Activated CD4-positive, alpha-beta T cell treated with anti-CD3 and anti-CD28 coated beads, Interleukin-2, amount 10 ng/mL, durations not matched to agents 7 days and 5 days (primary cell): Measurements from ENCODE around the gene FRMPD1. TPM values are rescaled to one million over a fixed set of nuclear protein-coding genes. Genes with fewer than 3 reads are reported as not detected.

Experiments
- CTCF ChIA-PET: fragments of 350-600 bp; sonication (Branson Sonifier 250); formaldehyde crosslinking; loops from one replicate; lab custom pipeline; 2021; ENCODE audit warnings: antibody characterized with exemption; lab: Charles Lee
- POLR2A ChIA-PET: fragments of 350-600 bp; sonication (Branson Sonifier 250); formaldehyde crosslinking; loops from one replicate; lab custom pipeline; 2021; ENCODE audit warnings: antibody characterized with exemption; lab: Charles Lee
- DNase-seq: peaks from one replicate; pipeline ENCODE4 v3.0.0-alpha.2; 2020
- H3K27ac Mint-ChIP-seq: one replicate; pipeline ENCODE4 v1.8.0; 2021; ENCODE audit warnings: mild to moderate bottlenecking, moderate library complexity, mixed read lengths
- H3K27me3 Mint-ChIP-seq: one replicate; pipeline ENCODE4 v1.8.0; 2021; ENCODE audit warnings: mixed read lengths
- H3K36me3 Mint-ChIP-seq: one replicate; pipeline ENCODE4 v1.8.0; 2021; ENCODE audit warnings: low read depth, mixed read lengths
- H3K4me1 Mint-ChIP-seq: one replicate; pipeline ENCODE4 v1.8.0; 2021; ENCODE audit warnings: mixed read lengths
- H3K4me3 Mint-ChIP-seq: one replicate; pipeline ENCODE4 v1.8.0; 2021; ENCODE audit warnings: mild to moderate bottlenecking, moderate library complexity, mixed read lengths
- H3K9me3 Mint-ChIP-seq: one replicate; pipeline ENCODE4 v1.8.0; 2021; ENCODE audit warnings: mixed read lengths
- total RNA-seq, 2 experiments: library from RNA; stranded (reverse); gene quantifications; one replicate each; pipeline ENCODE4 v1.2.3, GENCODE V29; 2021

FRMPD1 gene
- total RNA-seq, 2 experiments from 2014 or later, result not detected

- CTCF ChIA-PET, result interaction anchor here (0.5 kb wide), 1 partner anchor 1394 kb away, joined by 4 read pairs; no protein-coding TSS in a partner anchor
Measured at GRCh38 chr9:37700131-37700530, 49.4 kb downstream of the FRMPD1 start.

GRCh38 chr9:37700900-37701299 lies 50.1 kb downstream of the FRMPD1 start:
- peaks cover 18% of the 10 kb centered on the region for H3K27me3 Mint-ChIP-seq
- DNase-seq, result no peak
- H3K36me3 Mint-ChIP-seq, result no peaks in the 10 kb centered on the region
- no peaks in the 10 kb centered on the region for H3K9me3 Mint-ChIP-seq
- peaks cover under 1% of the 10 kb centered on the region for H3K4me1 Mint-ChIP-seq
- CTCF ChIA-PET, result no interaction called here
- POLR2A ChIA-PET, result no interaction called here
- no peak overlapping the region for H3K27ac Mint-ChIP-seq
- H3K4me3 Mint-ChIP-seq, result no peak overlapping the region

More at GRCh38 chr9:37700131-37700530, 49.4 kb downstream of the FRMPD1 start:
- POLR2A ChIA-PET, result no interaction called here
- DNase-seq, result no peak
- Mint-ChIP-seq H3K9me3 (no peaks in the 10 kb centered on the region), H3K27me3 (peaks cover 21% of the 10 kb centered on the region), H3K4me1 (no peaks in the 10 kb centered on the region), H3K36me3 (no peaks in the 10 kb centered on the region), H3K4me3 (no peak overlapping the region), H3K27ac (no peak overlapping the region)

DNA sequence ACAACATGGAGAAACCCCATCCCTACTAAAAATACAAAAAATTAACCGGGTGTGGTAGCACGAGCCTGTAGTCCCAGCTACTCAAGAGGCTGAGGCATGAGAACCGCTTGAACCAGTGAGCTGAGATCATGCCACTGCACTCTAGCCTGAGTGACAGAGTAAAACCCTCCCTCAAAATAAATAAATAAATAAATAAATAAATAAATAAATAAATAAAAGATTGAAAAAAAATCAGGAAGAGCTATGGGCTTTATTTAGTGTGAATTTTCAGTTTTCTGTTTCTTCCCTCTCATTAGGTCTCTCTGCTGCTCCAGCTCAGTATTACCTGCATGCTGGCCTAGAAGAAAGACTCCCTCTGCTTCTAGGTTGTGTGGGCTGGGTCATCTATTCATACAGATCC lies 55.0 kb downstream of the FRMPD1 start:
- ChIA-PET POLR2A (interaction anchor here (0.6 kb wide), 1 partner anchor 8 kb away, joined by 3 read pairs; no protein-coding TSS in a partner anchor), CTCF (no interaction called here)
- H3K9me3 Mint-ChIP-seq, result no peaks in the 10 kb centered on the region
- H3K4me1 Mint-ChIP-seq, result peaks cover 4% of the 10 kb centered on the region
- peaks cover 31% of the 10 kb centered on the region for H3K27me3 Mint-ChIP-seq
- no peaks in the 10 kb centered on the region for H3K36me3 Mint-ChIP-seq
- H3K27ac Mint-ChIP-seq, result no peak overlapping the region
- no peak for DNase-seq
- H3K4me3 Mint-ChIP-seq, result no peak overlapping the region

DNA sequence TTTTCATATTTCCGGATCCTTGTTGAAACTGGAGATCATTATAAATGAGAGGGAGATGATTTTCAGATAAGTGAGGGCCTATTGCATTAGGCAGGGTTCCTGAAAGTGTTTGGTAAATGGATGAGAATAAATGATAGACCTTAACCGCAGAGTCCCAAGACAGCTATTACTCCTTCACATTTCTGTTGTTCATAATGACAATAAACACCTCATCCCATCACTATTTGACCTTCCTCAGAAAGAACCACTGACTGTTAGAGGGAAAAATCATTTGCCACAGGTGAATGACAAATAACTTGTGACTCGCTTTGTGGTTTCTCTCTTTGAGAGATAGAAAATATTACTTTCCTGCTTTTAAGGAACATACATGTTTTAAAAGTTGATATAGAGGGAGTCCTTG lies 55.5 kb downstream of the FRMPD1 start:
- CTCF ChIA-PET, result no interaction called here

DNA sequence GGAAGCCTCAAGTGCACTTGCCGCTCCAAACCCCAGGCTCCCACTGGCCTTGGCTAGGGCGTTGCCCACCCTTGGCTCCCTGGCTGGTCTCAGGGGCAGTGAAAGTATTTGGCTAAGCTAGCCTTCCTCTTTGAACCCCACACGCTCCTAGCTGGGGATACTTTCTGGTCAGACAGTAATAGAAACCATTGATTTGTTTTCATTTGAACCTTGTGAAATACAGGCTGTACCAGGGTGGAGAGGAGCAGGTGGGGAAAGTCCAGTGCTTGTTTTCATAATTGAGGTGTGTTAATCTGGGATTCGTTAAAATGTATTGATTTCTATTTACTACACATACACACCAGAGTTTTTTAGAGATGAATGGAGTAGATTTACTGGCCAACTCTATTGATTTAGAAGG lies 57.0 kb downstream of the FRMPD1 start:
- Mint-ChIP-seq H3K27me3 (peaks cover 18% of the 10 kb centered on the region), H3K4me1 (peaks cover 4% of the 10 kb centered on the region), H3K4me3 (no peak overlapping the region), H3K27ac (no peak overlapping the region), H3K9me3 (no peaks in the 10 kb centered on the region), H3K36me3 (no peaks in the 10 kb centered on the region)
- ChIA-PET CTCF (no interaction called here), POLR2A (no interaction called here)
- DNase-seq, result no peak

More for the DNA sequence above, 55.5 kb downstream of the FRMPD1 start:
- Mint-ChIP-seq H3K4me3 (no peak overlapping the region), H3K9me3 (no peaks in the 10 kb centered on the region), H3K27ac (no peak overlapping the region), H3K27me3 (peaks cover 30% of the 10 kb centered on the region), H3K4me1 (peaks cover 4% of the 10 kb centered on the region), H3K36me3 (no peaks in the 10 kb centered on the region)
- POLR2A ChIA-PET, result interaction anchor here (0.6 kb wide), 1 partner anchor 9 kb away, joined by 3 read pairs; no protein-coding TSS in a partner anchor
- no peak for DNase-seq

GRCh38 chr9:37710046-37710445 lies 59.3 kb downstream of the FRMPD1 start:
- POLR2A ChIA-PET, result no interaction called here
- peaks cover 4% of the 10 kb centered on the region for H3K4me1 Mint-ChIP-seq
- no peaks in the 10 kb centered on the region for H3K9me3 Mint-ChIP-seq
- CTCF ChIA-PET, result no interaction called here
- H3K27me3 Mint-ChIP-seq, result peaks cover 19% of the 10 kb centered on the region
- no peak overlapping the region for H3K4me3 Mint-ChIP-seq
- H3K27ac Mint-ChIP-seq, result no peak overlapping the region
- no peaks in the 10 kb centered on the region for H3K36me3 Mint-ChIP-seq
- DNase-seq, result no peak

GRCh38 chr9:37715260-37715659 lies 64.5 kb downstream of the FRMPD1 start:
- H3K4me3 Mint-ChIP-seq, result no peak overlapping the region
- no peak for DNase-seq
- H3K27me3 Mint-ChIP-seq, result peaks cover 5% of the 10 kb centered on the region
- H3K4me1 Mint-ChIP-seq, result no peaks in the 10 kb centered on the region
- H3K36me3 Mint-ChIP-seq, result no peaks in the 10 kb centered on the region
- POLR2A ChIA-PET, result no interaction called here
- CTCF ChIA-PET, result no interaction called here
- no peaks in the 10 kb centered on the region for H3K9me3 Mint-ChIP-seq
- H3K27ac Mint-ChIP-seq, result no peak overlapping the region

DNA sequence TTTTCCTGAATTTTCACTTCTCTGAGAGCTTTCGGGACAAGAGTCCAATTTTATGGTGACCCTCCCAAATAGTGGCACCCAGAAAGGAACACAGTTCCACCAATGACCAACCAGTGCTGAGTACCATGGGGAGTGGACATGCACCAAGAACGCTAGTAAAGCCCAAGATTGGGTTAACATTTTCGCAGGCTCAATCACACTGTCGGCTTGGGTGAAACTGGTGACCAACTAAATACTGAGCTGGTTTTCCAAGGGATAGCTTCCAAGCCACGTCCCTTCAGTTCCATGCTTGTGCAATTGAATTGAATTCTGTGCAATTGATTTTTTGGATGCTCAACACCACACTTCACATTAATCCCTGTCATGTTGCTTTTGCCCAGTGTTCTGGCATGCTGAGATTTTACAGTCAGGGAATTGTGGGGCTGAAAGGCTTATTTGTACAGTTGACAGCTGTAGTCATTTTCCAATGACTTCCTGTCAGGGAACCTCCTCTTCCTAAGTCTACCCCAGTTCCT lies 65.3 kb downstream of the FRMPD1 start:
- ChIA-PET CTCF (no interaction called here), POLR2A (no interaction called here)
- H3K36me3 Mint-ChIP-seq, result no peaks in the 10 kb centered on the region
- no peak overlapping the region for H3K27ac Mint-ChIP-seq
- H3K4me3 Mint-ChIP-seq, result no peak overlapping the region
- no peaks in the 10 kb centered on the region for H3K4me1 Mint-ChIP-seq
- no peak for DNase-seq
- H3K9me3 Mint-ChIP-seq, result no peaks in the 10 kb centered on the region
- peaks cover 5% of the 10 kb centered on the region for H3K27me3 Mint-ChIP-seq

DNA sequence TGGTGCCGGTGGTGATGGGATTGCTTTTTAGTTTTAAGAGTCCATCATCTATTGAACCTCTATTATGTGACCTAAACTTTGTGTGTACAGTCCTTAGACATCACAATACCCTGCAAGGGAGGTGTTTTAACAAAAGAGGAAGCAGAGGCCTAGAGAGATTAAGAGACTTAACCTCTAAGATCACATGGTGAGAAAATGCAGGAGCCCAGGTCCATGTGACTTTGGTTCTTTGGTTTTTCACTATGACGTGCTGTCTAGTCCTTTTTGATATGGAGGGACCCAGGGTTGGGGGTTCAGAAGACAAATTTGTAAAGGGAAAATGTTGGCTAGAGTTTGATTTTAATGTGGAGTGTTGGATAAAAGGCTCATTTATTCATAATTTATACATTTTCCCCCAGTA lies 68.8 kb downstream of the FRMPD1 start:
- no peak overlapping the region for H3K27ac Mint-ChIP-seq
- no peaks in the 10 kb centered on the region for H3K9me3 Mint-ChIP-seq
- peaks cover 3% of the 10 kb centered on the region for H3K27me3 Mint-ChIP-seq
- H3K4me3 Mint-ChIP-seq, result no peak overlapping the region
- ChIA-PET CTCF (no interaction called here), POLR2A (no interaction called here)
- no peak for DNase-seq
- no peaks in the 10 kb centered on the region for H3K36me3 Mint-ChIP-seq
- H3K4me1 Mint-ChIP-seq, result no peaks in the 10 kb centered on the region

DNA sequence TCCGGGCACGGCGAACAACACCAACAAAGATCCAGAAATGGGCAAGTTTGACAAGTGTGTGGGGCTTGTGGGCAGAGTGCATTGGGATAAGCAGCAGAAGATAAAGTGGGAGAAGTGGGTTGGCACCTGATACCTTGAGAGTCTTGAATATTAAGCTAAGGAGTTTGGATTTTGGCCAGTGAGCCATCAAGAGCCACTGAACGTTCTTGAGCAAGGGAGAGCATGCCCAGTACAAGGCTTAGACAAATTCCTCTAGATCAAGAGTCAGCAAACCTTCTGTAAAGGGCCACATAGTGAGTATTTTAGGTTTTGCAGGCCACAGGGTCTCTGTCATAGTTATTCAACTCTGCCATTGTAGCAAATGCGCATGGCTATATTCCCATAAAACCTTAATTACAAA lies 76.3 kb downstream of the FRMPD1 start:
- H3K27ac Mint-ChIP-seq, result no peak overlapping the region
- no peak overlapping the region for H3K4me3 Mint-ChIP-seq
- no peaks in the 10 kb centered on the region for H3K4me1 Mint-ChIP-seq
- H3K36me3 Mint-ChIP-seq, result no peaks in the 10 kb centered on the region
- no peak for DNase-seq
- ChIA-PET CTCF (no interaction called here), POLR2A (no interaction called here)
- no peaks in the 10 kb centered on the region for H3K9me3 Mint-ChIP-seq
- peaks cover 7% of the 10 kb centered on the region for H3K27me3 Mint-ChIP-seq

DNA sequence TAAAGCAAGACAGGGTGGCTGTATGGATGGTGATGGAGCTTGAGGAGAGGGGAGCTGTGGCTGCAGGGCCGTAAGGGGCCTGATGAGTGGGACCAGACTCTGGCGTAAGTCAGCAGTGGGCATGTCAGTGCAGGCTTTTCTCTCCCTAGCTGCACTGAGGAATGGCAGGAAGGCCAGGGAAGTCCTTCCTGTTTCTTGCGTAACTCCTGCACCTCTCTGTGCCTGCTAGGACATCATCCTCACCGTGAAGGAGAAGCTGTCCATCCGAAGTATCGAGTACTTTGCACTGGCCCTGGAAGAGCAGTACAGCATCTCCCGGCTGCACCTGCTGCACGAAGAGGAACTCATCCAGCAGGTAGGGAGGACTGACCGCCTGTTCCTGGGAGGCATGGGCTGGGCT lies 78.7 kb downstream of the FRMPD1 start:
- H3K27ac Mint-ChIP-seq, result no peak overlapping the region
- H3K4me1 Mint-ChIP-seq, result no peaks in the 10 kb centered on the region
- H3K9me3 Mint-ChIP-seq, result no peaks in the 10 kb centered on the region
- CTCF ChIA-PET, result no interaction called here
- no peak for DNase-seq
- H3K4me3 Mint-ChIP-seq, result no peak overlapping the region
- no peaks in the 10 kb centered on the region for H3K36me3 Mint-ChIP-seq
- POLR2A ChIA-PET, result no interaction called here
- H3K27me3 Mint-ChIP-seq, result peaks cover 10% of the 10 kb centered on the region

DNA sequence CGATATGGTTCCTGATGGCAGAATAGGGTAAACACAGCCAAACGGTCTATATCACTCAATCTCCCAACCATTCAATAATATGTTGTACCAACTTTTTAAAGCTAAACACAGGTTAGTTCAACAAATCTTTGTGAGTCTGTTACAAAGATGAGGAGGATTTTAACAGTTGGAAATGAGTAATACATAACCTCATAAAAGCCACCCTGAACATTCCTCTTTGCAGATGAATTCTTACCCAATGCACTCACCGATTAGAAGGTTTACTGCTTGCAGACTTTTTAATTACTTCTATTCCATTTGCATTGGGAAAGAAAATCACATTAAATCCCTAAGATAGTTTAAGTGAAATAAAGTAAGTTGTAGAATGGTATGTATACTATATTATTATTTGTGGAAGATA lies 79.5 kb downstream of the FRMPD1 start:
- DNase-seq, result no peak
- no peak overlapping the region for H3K4me3 Mint-ChIP-seq
- peaks cover 10% of the 10 kb centered on the region for H3K27me3 Mint-ChIP-seq
- H3K9me3 Mint-ChIP-seq, result no peaks in the 10 kb centered on the region
- H3K27ac Mint-ChIP-seq, result no peak overlapping the region
- no peaks in the 10 kb centered on the region for H3K36me3 Mint-ChIP-seq
- ChIA-PET CTCF (no interaction called here), POLR2A (no interaction called here)
- no peaks in the 10 kb centered on the region for H3K4me1 Mint-ChIP-seq

- POLR2A ChIA-PET, result no interaction called here
- H3K4me1 Mint-ChIP-seq, result no peaks in the 10 kb centered on the region
- H3K27me3 Mint-ChIP-seq, result peaks cover 10% of the 10 kb centered on the region
- CTCF ChIA-PET, result no interaction called here
- no peak overlapping the region for H3K27ac Mint-ChIP-seq
- H3K4me3 Mint-ChIP-seq, result no peak overlapping the region
- no peaks in the 10 kb centered on the region for H3K9me3 Mint-ChIP-seq
- no peak for DNase-seq
- H3K36me3 Mint-ChIP-seq, result no peaks in the 10 kb centered on the region
Measured at GRCh38 chr9:37730839-37731238, 80.1 kb downstream of the FRMPD1 start.

GRCh38 chr9:37732086-37732741 lies 81.5 kb downstream of the FRMPD1 start:
- Mint-ChIP-seq H3K9me3 (no peaks in the 10 kb centered on the region), H3K36me3 (no peaks in the 10 kb centered on the region), H3K4me3 (no peak overlapping the region), H3K27me3 (peaks cover 12% of the 10 kb centered on the region), H3K4me1 (no peaks in the 10 kb centered on the region), H3K27ac (no peak overlapping the region)
- ChIA-PET POLR2A (no interaction called here), CTCF (interaction anchor here (1.3 kb wide), 1 partner anchor 52 kb away, joined by 3 read pairs; no protein-coding TSS in a partner anchor)
- DNase-seq, result no peak
